ENCODE results near the gene CLPX. TPM values are rescaled to one million over a fixed set of nuclear protein-coding genes. Genes with fewer than 3 reads are reported as not detected.

The CLPX gene
- total and polyA plus RNA-seq, 9 of the 15 experiments (the other 6 are each of a cell fraction or from before 2014, with no cell fraction given) = 11.2 to 83.3 (median 51.3) TPM

DNA sequence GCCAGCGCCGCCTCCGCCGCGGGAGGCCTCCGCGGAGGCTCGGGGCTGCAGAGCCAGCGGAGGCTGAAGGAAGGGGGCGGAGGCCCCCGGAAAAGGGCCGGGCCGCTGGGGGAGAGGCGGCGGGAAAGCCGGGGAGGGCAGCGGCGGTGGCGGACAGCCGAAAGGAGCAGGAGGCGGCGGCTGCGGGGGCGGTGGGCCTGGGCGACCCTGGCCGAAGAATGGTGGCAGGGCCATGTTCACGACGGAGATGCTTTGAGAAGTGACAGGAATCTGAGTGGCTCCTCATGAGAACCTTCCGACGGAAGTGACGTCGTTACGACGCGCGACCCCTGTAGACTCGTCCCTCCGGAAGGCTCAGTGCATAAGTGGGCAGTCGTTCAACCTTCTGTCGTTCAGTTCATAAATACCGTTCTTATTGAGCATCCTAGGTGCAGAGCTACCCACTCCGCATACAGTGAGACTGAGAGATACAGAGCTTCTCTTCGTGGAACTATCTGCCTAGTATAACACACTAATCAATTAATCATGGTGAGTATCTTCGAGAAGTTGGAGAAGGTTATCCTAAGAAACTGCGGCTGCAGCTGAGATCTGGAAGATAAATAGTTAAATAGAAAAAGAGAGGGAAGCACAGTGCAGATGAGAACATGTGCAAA lies 51.5 kb downstream of the CLPX start, which contains the start of gene PDCD7 (continued):
- TF ChIP-seq MAX (CRISPR knock-in tag; IDR thresholded peaks at IDR 0.05) (0 out of 2 replicates have a peak, but pooled peaks have one; percentile 14), ZNF121 (CRISPR knock-in tag; conservative IDR thresholded peaks at IDR 0.05) (no peak), CREB3L1 (IDR thresholded peaks at IDR 0.05; ENCODE audit: borderline replicate concordance, low read depth) (peak; percentile 54; the same call in 1 of the 2 replicates), GTF2E2 (tag; IDR thresholded peaks at IDR 0.05) (peak; percentile 81), FOXK2 (conservative IDR thresholded peaks at IDR 0.05 in 1 of 2, IDR thresholded peaks at IDR 0.05 in 1 of 2; ENCODE audit: low read depth in 2 of 2) (peak; percentile 84 to 88; a peak in 2 of 4 replicates), SMAD1 (IDR thresholded peaks at IDR 0.05; ENCODE audit: low read depth, low read length, partially characterized antibody) (peak; percentile 50), ZNF24 (IDR thresholded peaks at IDR 0.05) (peak; percentile 84), ZNF644 (tag; IDR thresholded peaks at IDR 0.05; ENCODE audit: low read depth) (0 out of 2 replicates have a peak, but pooled peaks have one; percentile 41), C11orf30 (IDR thresholded peaks at IDR 0.05; ENCODE audit: low read depth) (peak; percentile 96)

All from K562 (cell line).